Omental fat pad (tissue), 4 donors: Measurements from ENCODE around the gene GOT2. TPM values are rescaled to one million over a fixed set of nuclear protein-coding genes. Genes with fewer than 3 reads are reported as not detected.
"Not testable (repeated sequence)": the region's sequence is repeated elsewhere in the genome, so short reads cannot be mapped to it uniquely, and the experiment has no call there.

ENCODE experiments used
- ATAC-seq: fragments of 150-250 bp; one replicate; pipeline ENCODE4 v1.9.1; 2016; ENCODE audit warnings: mild to moderate bottlenecking, moderate library complexity; ENCODE audit not compliant: low FRiP score
- DNase-seq: peaks from one replicate; pipeline ENCODE4 v3.0.0-alpha.2; 2019; ENCODE audit warnings: low spot score
- total RNA-seq, 4 donors: library from RNA; depleted of rRNA; stranded (reverse); fragments of >200 nt; gene quantifications; one replicate each; pipeline ENCODE4 v1.1.0, GENCODE V29; 2016
- TF ChIP-seq, protein P1 (sequence below), 3 donors: fragments of 450-650 bp; IDR thresholded peaks; one replicate each; pipeline ENCODE4 v1.5.1; 2016 to 2017; ENCODE audit warnings: antibody characterized with exemption in 3 of 3, mild to moderate bottlenecking in 3 of 3, moderate library complexity in 2 of 3

The GOT2 gene
- total RNA-seq, 4 donors from 2014 or later, result 20.6 to 30.7 (median 27.4) TPM

DNA sequence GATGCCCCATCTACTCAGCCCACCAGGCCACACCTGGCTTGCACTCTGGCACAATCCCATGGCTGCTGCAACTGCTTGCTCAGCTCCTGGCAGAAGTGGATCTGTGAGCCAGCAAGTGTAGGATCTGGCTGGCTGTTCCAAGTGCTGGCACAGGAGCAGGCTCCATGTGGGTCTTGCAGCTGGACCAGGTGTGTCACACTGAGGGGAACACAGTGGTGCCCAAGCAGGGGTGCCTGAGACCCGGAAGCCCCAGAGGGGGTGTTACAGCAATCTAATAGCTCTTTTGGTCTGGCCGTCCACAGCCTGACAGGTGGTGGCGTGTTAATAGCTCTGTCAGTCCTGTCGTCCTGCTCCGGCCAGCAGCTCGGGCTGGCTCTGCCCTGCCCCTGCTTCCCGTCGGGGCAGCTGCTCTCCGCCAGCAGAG lies 19.6 kb upstream of the GOT2 start:
- no peak for DNase-seq
- no peak for ATAC-seq
- TF ChIP-seq, protein P1, sequence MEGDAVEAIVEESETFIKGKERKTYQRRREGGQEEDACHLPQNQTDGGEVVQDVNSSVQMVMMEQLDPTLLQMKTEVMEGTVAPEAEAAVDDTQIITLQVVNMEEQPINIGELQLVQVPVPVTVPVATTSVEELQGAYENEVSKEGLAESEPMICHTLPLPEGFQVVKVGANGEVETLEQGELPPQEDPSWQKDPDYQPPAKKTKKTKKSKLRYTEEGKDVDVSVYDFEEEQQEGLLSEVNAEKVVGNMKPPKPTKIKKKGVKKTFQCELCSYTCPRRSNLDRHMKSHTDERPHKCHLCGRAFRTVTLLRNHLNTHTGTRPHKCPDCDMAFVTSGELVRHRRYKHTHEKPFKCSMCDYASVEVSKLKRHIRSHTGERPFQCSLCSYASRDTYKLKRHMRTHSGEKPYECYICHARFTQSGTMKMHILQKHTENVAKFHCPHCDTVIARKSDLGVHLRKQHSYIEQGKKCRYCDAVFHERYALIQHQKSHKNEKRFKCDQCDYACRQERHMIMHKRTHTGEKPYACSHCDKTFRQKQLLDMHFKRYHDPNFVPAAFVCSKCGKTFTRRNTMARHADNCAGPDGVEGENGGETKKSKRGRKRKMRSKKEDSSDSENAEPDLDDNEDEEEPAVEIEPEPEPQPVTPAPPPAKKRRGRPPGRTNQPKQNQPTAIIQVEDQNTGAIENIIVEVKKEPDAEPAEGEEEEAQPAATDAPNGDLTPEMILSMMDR (IDR thresholded peaks at IDR 0.05), result no peak

GRCh38 chr16:58744497-58744896 lies 10.4 kb upstream of the GOT2 start:
- TF ChIP-seq, protein P1 (IDR thresholded peaks at IDR 0.05), result no peak
- ATAC-seq, result no peak
- no peak for DNase-seq

DNA sequence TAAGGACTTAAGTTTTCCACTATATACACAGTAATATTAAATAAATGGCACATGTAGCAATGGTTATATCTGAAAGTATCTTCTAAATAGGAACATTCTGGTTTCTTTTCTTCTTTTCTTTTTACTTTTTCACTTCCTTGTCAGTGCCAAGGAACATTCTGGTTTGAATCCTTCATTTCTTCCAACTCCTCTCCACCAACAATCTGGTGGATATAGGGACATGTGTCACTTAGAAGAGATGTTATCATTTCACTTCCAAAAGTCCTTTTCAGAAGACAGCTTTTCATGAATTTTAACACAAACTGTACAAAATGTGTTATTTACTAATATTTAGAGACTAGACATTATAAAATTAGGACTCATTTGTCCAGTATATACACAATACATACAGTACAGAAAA lies 7.9 kb upstream of the GOT2 start:
- TF ChIP-seq, protein P1 (IDR thresholded peaks at IDR 0.05), result no peak
- no peak for ATAC-seq
- DNase-seq, result no peak

- DNase-seq (no peak), ATAC-seq (no peak)
- TF ChIP-seq, protein P1 (IDR thresholded peaks at IDR 0.05), result no peak
Observed at GRCh38 chr16:58741166-58741565, 7.0 kb upstream of the GOT2 start.

GRCh38 chr16:58738672-58739296 lies 4.7 kb upstream of the GOT2 start:
- DNase-seq (no peak), ATAC-seq (no peak)
- TF ChIP-seq, protein P1 (IDR thresholded peaks at IDR 0.05), result no peak

DNA sequence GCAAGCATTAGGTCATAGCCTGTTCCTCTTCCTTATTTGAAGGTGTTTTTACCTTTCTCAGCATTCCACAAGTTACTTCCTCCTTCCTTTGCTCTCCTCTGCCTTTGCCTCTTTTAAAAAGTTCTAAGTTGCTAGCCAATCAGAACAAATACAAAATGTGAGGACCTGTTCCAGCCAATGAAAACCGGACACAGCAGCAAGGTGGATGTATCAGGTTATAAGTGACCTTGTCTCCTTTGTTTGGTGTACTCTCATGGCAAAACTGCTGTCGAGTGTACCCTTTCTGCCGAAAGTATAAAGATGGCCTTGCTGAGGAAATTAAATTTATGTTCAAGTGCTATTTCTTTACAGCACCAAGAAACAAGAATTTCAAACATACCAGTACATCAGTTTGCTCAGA lies 2.2 kb upstream of the GOT2 start:
- ATAC-seq, DNase-seq: not testable (repeated sequence)

DNA sequence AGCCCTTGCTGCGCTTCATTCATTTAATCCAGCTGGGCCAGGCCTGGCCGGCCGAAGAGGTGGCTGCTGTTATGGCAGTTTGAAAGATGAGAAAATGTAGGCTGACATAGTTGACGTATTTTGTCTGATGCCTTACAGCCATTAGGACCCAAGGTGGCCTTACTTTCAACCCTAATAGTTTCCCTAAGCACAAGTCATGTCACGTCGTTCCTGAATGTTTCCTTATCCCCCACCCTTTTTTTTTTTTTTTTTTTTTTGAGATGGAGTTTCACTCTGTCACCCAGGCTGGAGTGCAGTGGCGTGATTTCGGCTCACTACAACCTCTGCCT lies 307 bp upstream of the GOT2 start:
- ATAC-seq (no peak), DNase-seq (no peak)
- TF ChIP-seq, protein P1 (IDR thresholded peaks at IDR 0.05), result no peak
